ENCODE results near the gene C16orf95. TPM values are rescaled to one million over a fixed set of nuclear protein-coding genes. Genes with fewer than 3 reads are reported as not detected.

The C16orf95 gene
- total RNA-seq, 1 experiment from 2014 or later: 6.0 TPM

GRCh38 chr16:87311387-87311786 is 5.8 kb downstream of the C16orf95 start:
- H3K4me1 ChIP-seq (ENCODE audit: control insufficient read depth, insufficient read depth, low read length): no peaks in the 10 kb centered on the region
- in situ Hi-C loops (cut with HindIII; ENCODE audit: low pct_unique_long_range_greater_than_20kb, low sequenced_read_pairs) (no loop called here), intact Hi-C loops (cut with micrococcal nuclease; ENCODE audit: unreplicated experiment) (no loop called here)
- DNase-seq (ENCODE audit: low read depth, low spot score) (no peak), ATAC-seq (no peak)
- no peak overlapping the region for H3K27ac ChIP-seq (ENCODE audit: low read length)
- H3K4me3 ChIP-seq (ENCODE audit: low read depth in 2 of 2, low read length in 2 of 2): no peak overlapping the region
- BruUV-seq (replicated peaks): no TSS peak
- TF ChIP-seq POLR2AphosphoS5 (IDR thresholded peaks at IDR 0.05; ENCODE audit: low read depth, low read length) (no peak), SIN3A (IDR thresholded peaks at IDR 0.05; ENCODE audit: borderline replicate concordance, insufficient read depth, low read depth, low read length) (no peak), REST (IDR thresholded peaks at IDR 0.05; ENCODE audit: insufficient read depth in 1 of 2, low read depth in 2 of 2, low read length in 1 of 2) (no peak), CTCF (IDR thresholded peaks at IDR 0.05) (no peak), TCF7L2 (IDR thresholded peaks at IDR 0.05; ENCODE audit: low read depth, low read length) (no peak)
- POLR2A ChIA-PET: no interaction called here
- H3K9me3 ChIP-seq (ENCODE audit: control insufficient read depth, insufficient read depth, low read depth, low read length): no peaks in the 10 kb centered on the region
- no peaks in the 10 kb centered on the region for H3K27me3 ChIP-seq (ENCODE audit: control insufficient read depth, insufficient read depth, low read length)
- H3K36me3 ChIP-seq (ENCODE audit: control insufficient read depth, insufficient read depth, low read length): no peaks in the 10 kb centered on the region
- CTCF ChIA-PET: no interaction called here

GRCh38 chr16:87310610-87311009 is 6.6 kb downstream of the C16orf95 start:
- Histone ChIP-seq H3K9me3 (ENCODE audit: control insufficient read depth, insufficient read depth, low read depth, low read length) (no peaks in the 10 kb centered on the region), H3K27me3 (ENCODE audit: control insufficient read depth, insufficient read depth, low read length) (no peaks in the 10 kb centered on the region), H3K27ac (ENCODE audit: low read length) (no peak overlapping the region), H3K4me1 (ENCODE audit: control insufficient read depth, insufficient read depth, low read length) (no peaks in the 10 kb centered on the region), H3K4me3 (ENCODE audit: low read depth in 2 of 2, low read length in 2 of 2) (no peak overlapping the region), H3K36me3 (ENCODE audit: control insufficient read depth, insufficient read depth, low read length) (no peaks in the 10 kb centered on the region)
- intact Hi-C loops (cut with micrococcal nuclease; ENCODE audit: unreplicated experiment): no loop called here
- DNase-seq (ENCODE audit: low read depth, low spot score) (no peak), ATAC-seq (no peak)
- ChIA-PET POLR2A (no interaction called here), CTCF (no interaction called here)
- in situ Hi-C loops (cut with HindIII; ENCODE audit: low pct_unique_long_range_greater_than_20kb, low sequenced_read_pairs): no loop called here
- TF ChIP-seq SIN3A (IDR thresholded peaks at IDR 0.05; ENCODE audit: borderline replicate concordance, insufficient read depth, low read depth, low read length) (no peak), REST (IDR thresholded peaks at IDR 0.05; ENCODE audit: insufficient read depth in 1 of 2, low read depth in 2 of 2, low read length in 1 of 2) (no peak), POLR2AphosphoS5 (IDR thresholded peaks at IDR 0.05; ENCODE audit: low read depth, low read length) (no peak), CTCF (IDR thresholded peaks at IDR 0.05) (no peak), TCF7L2 (IDR thresholded peaks at IDR 0.05; ENCODE audit: low read depth, low read length) (no peak)
- BruUV-seq (replicated peaks): no TSS peak
